RKO (cell line): ENCODE data around the gene ATXN7L1.
"Not testable (repeated sequence)": the region's sequence is repeated elsewhere in the genome, so short reads cannot be mapped to it uniquely, and the experiment has no call there.

ENCODE experiments used
- DNase-seq: peaks from one replicate; pipeline ENCODE4 v3.0.0-alpha.2; 2016; ENCODE audit warnings: low spot score

ATXN7L1 gene

GRCh38 chr7:105617280-105618015 lies 259.0 kb downstream of the ATXN7L1 start:
- no peak for DNase-seq

GRCh38 chr7:105614341-105614840 lies 262.0 kb downstream of the ATXN7L1 start:
- DNase-seq: no peak

GRCh38 chr7:105613611-105614330 lies 262.6 kb downstream of the ATXN7L1 start:
- DNase-seq: no peak

GRCh38 chr7:105612806-105613205 lies 263.6 kb downstream of the ATXN7L1 start:
- DNase-seq: no peak

GRCh38 chr7:105611856-105612775 lies 264.3 kb downstream of the ATXN7L1 start:
- DNase-seq: peak; percentile 79

GRCh38 chr7:105610165-105610930 lies 266.1 kb downstream of the ATXN7L1 start:
- DNase-seq: no peak

GRCh38 chr7:105602325-105603305 lies 273.8 kb downstream of the ATXN7L1 start:
- no peak for DNase-seq

GRCh38 chr7:105600720-105601550 lies 275.5 kb downstream of the ATXN7L1 start:
- DNase-seq: no peak

GRCh38 chr7:105599551-105599950 lies 276.8 kb downstream of the ATXN7L1 start:
- no peak for DNase-seq

GRCh38 chr7:105599080-105599479 lies 277.3 kb downstream of the ATXN7L1 start:
- DNase-seq: not testable (repeated sequence)

- no peak for DNase-seq
Observed at GRCh38 chr7:105596866-105597265, 279.5 kb downstream of the ATXN7L1 start.

- DNase-seq: no peak
Observed at GRCh38 chr7:105594034-105594433, 282.4 kb downstream of the ATXN7L1 start.

- no peak for DNase-seq
Observed at GRCh38 chr7:105591522-105591921, 284.9 kb downstream of the ATXN7L1 start.

GRCh38 chr7:105590793-105591192 lies 285.6 kb downstream of the ATXN7L1 start:
- no peak for DNase-seq

GRCh38 chr7:105589356-105590077 lies 286.9 kb downstream of the ATXN7L1 start:
- peak; percentile 94 for DNase-seq

- DNase-seq: no peak
Observed at GRCh38 chr7:105587909-105588635, 288.3 kb downstream of the ATXN7L1 start.

GRCh38 chr7:105585850-105586500 lies 290.4 kb downstream of the ATXN7L1 start:
- no peak for DNase-seq
